ENCODE measurements around the gene ZNF593OS.

The ZNF593OS gene

DNA sequence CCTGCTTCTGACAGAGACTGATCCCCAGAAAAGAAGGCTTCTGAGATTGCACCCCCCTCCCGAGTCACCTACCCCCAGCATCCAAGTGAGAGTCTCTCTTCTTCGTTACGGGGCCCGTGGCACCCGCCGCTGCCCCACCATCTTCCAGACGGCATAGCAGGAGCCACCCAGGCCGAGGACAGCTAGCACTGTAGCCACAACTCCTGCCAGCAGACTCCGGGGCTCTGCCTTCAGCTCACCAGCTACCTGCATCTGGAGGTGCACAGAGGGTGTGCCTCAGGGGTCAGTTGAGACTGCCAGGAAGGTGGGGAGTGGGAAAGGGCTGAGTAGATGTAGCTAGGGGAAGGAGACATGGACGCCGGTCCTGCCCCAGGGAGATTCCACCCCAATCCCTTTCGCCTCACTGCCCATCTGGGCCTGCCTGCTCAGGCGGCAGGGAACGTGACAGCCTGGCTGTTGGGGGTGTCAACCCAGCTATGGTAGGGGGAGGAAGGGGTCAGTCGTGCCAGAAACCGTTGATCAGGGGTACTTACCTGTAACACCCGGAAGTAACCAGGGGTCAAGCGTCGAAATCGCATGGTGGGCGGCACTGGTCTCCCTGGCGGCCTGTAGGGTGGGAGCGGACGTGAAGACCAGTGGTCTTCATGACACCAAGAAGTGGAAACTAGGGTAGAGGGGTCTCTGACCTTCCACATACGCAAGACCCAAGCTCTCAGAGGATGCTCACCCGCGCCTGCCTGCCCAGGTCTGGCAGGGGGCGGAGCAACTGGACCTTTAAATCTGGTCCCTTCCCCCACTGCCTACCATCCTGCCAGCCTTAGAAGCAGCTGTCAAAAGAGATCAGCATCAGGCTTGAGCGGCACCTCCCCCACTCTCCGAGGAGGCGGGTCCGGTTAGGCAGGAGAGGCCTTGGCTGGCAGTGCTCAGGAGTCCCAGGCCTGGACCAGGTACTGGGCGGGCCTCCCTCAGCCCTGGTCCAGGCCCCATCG, at the start of gene ZNF593OS:
ZNF593OS (minus strand) TSS at position 749 of the 989 bp plus-strand sequence; CDS start at position 578, 171 bp downstream.
- DNase-seq: no peak

DNA sequence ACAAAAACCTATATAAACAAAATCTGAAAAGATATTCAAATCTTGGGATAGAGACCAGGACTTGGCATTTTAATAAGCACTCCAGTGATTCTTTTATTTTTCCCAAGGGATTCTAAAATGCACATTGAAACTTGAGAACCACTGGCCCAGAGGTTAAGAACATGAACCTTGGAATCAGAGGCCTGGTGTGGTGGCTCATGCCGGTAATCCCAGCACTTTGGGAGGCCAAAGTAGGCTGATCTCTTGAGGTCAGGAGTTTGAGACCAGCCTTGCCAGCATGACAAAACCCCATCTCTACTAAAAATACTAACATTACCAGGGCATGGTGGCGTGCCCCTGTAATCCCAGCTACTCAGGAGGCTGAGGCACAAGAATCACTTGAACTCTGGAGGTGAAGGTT, 49.5 kb upstream of the ZNF593OS start:
- DNase-seq: no peak

DNA sequence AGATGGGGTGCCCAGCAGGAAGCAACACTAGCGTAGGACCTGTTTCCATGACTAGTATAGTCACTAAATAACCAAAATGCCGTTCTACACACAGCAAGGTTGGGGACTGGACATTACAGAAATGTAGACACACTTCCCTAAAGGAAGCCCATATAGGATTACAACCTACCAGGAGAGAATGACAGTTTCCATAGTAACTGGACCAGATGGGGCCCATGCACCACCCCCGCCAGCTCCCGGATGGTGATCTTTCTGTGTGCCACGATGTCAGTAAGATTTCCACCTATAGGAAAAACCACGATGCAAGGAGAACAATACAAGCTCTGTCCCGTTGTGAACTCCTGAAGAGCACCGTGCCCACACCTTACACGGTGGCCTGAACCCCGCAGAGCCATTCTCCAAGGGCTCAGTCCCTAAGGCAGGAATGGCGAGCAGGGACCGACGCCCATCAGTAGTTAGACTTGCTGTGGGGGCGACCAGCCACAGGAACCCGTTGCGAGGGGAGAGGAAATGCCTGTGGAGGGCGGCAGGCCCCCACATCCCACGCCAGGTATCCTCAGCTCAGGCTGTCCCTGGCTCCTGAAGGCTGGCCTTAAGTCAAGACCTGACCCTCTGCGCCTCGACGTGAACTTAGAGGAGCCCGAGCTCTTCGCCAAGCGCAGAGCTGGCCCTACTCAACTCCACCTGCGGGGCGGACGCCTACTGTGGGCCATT, 48.7 kb upstream of the ZNF593OS start:
- no peak for DNase-seq

DNA sequence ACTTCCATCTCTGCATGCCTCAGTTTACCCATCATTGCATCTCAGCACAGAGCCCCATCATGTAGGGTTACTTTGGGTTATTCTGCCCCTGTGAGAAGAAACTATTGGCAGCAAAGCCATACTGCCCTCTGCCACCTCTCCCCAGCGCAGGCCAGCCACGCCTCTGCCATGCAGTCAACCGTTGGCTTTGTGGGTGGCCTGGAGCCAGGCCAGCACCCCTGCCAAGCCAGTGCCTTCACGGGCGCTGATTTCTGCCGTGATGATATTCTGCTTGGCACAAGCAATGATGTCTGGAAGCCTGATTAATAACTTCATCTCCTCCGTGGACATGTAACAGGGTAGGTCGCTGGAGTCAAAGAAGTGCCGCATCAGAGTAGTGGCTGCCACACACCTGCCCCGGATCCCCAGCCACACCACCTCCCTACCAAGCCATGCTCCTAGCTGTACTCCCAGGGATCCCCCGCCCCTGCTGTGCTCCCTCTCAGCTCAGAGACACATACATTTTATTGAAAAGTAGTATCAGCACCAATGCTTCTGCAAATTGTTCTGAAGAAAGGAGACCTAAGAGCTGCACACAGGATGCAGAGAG, 47.4 kb upstream of the ZNF593OS start:
- no peak for DNase-seq

DNA sequence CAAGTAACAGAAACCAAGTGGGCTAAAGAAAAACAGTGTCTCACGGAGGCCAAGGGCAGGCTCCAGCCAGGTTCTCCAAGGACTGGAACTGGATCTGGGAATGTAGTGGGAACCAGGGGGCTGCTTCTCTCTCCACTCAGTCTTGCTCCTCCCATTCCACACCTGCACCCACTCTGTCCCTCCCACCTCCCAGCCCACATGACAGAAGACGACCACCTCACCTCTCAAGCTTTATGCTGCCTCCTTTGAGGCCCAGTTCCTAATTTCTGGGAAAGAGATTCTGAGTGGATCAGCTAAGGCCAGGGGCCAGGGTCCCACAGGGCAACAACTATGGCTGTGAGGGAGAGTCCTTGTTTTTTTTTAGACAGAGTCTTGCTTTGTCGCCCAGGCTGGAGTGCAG, 43.6 kb upstream of the ZNF593OS start:
- no peak for DNase-seq

DNA sequence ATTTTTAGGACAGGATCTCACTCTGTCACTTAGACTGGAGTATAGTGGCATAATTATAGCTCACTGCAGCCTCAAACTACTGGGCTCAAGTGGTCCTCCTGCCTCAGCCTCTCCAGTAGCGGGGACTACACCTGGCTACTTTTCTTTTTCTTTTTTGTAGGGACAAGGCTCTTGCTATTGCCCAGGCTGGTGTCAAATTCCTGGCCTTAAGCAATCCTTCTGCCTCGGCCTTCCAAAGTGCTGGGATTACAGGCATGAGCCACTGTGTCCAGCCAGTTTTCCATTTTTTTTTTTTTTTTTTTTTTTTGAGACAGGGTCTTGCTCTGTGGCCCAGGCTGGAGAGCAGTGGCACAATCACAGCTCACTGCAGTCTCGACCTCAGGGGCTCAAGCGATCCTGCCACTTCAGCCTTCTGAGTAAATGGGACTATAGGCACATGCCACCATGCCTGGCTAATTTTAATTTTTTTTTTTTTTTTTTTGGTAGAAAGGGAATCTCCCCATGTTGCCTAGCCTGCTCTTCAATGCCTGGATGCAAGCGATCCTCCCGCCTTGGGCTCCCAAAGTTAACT, 41.8 kb upstream of the ZNF593OS start:
- no peak for DNase-seq

DNA sequence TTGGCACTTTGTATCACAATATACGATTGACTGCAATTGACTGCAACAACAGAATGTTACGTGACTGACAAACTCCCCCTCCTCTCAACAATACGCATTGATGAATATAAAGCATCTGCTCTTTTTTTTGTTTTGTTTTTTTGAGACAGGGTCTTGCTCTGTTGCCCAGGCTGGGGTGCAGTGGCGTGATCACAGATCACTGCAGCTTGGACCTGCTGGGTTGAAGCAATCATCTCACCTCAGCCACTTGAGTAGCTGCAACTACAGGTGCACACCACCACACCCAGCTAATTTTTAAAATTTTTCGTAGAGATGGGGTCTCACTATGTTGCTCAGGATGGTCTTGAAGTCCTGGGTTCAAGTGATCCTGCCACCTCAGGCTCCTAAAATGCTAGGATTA, 41.1 kb upstream of the ZNF593OS start:
- no peak for DNase-seq

DNA sequence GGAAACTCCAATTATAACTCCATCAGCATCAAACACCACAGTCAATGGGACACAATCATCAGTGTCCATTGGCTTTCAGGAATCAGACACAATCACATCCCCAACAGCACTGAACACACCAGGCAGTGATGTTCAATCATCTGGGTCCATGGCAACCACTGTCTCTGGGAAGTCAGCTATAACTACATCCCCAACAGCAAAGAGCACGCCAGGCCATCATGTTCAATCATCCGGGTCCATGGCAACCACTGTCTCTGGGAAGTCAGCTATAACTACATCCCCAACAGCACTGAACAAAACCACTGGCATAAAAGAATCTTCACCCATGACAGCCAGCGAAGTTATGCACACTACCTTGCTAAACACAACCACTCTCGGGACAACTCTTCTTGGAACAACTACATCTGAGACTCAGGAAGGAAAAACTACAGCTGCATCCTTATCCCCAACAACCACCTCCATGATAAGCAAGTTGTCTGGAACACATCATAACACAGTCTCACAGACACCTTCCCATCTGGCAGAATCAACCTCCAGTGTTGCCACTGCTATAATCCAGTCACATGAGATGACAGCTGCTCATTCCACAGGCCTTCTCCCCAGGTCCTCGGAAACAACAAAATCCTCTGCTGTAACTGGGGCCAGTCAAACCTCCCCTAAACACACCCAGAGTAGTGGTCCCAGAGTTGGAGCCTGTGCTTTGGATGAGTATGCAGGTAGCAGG, 38.7 kb upstream of the ZNF593OS start:
- DNase-seq: no peak

DNA sequence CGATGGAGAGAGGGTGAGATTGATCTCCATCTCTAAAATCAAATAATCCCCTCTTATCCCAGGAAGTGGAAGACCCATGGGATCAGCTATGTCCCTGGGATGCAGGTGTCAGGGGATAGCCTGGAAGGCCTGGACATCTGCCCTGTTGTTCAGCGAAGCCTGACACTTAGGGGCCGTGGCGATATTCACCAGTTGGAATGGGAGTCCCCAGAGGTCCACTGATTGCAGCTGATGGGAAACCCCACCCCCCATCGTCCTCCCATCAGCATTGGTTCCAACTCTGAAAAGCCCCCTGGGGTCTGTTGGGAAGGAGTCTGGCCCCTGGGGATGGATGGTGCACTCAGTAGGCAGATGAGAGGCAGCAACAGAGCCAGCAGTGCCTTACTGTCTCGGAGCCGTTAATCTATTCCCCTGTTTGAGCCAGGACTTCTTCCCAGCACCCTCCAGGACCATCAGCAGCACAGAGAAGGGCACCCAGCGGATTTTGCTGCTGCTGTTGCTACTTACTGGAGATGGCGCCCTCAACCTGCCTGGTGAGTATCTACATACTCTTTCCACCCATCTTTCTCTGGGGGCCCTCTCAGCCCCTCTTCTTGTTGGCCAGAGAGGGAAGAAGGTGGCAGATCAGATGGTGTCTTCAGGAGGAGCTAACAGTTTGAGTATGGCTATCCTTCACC, 32.1 kb upstream of the ZNF593OS start:
- no peak for DNase-seq

DNA sequence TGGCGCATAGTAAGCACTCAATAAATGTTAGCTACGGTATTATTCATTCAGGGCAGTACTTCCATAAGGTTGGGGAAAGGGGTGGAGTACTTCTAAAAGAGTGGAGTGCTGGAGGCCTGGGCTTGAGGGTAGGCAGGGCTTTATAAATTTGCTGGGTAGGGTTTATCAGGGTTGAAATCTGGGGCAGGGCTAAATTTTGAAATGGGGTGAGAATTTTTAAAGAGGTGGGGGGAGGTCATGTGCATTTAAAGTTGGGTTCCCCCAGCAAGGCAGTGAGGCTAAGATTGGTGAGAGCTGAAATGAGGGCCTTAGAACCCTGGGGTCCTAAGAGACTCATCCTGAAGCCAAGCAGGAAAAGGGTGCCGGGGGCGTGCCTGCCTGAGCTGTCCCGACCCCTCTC, 28.8 kb upstream of the ZNF593OS start:
- no peak for DNase-seq

DNA sequence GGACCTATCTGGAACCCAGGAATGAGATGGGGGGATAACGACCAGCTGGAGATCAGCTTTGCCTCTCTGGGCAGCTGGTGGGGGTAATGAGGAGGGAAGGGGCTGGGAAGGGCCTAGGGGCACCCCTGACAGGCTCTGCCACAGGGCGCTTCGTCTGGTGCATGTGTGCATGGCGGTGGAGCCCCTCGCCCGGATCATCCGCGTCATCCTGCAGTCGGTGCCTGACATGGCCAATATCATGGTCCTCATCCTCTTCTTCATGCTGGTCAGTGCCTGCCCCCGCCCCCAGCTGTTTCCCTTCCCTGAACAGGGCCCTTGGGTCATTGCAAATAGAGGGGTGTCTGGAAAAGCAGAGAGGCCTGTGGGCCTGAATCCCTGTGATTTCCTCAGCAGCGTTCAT, 26.2 kb upstream of the ZNF593OS start:
- DNase-seq: no peak

DNA sequence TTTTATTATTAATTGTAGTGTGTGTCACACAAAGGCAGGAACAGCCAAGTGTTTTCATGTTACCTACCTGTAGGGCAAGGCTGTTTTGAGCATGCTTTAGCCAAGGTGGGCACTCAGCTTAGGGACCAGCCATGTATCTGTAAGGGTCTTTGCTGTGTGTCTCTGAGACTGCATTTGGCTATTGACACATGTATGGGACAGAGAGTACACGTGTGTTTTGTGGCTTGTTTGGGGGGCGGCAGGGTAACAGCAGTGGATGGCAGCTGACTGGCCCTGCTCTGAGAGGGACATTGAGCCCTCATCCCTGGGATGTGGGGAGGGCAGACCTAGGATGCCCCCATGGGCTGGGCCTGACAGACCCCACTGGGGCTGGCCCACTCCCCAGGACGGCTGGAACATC, 25.7 kb upstream of the ZNF593OS start:
- no peak for DNase-seq

DNA sequence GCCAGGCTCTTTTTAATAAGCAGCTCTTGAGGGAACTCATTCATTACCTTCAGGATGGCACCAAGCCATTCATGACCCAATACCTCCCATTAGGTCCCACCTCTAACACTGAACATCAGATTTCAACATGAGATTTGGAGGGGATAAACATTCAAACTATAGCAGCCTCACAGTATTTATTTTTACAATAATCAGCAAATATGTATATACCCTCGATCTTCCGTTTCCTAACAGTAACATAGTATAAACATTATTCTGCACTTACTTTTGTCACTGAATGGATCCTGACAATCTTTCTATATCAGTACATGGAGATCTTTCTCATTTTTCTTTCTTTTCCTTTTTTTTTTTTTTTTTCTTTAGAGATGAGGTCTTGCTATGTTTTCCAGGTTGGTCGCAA, 24.2 kb upstream of the ZNF593OS start:
- no peak for DNase-seq

DNA sequence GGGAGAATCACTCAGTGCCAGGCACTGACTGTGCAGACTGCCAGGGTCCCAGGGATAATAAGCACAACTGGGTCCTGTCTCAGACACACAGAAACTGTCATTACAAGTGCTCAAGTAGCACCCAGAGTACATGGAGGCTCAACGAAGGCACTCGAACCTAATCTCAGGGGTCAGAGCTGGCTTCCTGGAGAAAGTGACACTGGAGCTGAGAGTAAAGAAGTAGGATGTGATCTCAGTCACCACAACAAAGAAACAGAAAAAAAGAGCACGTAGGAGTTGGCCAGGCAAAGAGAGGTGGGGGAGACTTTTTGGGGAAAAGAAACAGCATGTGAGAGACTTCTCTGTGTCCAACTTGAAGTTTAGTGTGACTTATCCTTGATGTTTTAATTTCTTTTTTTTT, 20.1 kb upstream of the ZNF593OS start:
- no peak for DNase-seq

DNA sequence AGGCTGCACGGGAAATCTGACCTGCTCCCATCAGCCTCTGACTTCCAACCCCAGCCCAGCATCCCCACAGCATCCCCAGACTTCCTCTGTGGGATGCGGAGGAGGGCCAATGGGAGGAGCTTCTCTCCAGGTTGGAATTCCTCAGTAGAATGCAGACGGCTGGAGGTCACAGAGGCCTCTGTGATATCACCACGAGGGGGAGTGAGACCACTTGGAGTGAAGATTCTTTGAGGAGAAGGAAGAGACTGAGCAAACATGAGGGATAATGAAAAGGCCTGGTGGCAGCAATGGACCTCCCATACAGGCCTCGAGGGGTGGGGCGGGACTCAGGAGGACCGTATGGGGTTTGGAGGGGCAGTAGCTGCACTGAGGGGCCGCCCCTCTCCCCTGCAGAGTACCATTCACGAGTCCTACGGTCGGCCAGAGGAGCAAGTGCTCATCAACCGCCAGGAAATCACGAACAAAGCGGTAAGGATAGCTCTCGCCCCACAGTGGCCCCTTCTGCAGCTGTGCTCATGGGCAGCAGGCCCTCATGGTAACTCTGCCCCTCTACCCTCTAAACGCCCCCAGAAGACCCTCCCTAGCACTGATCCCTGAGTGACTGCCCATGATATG, 18.8 kb upstream of the ZNF593OS start, which contains the start of gene CATSPER4:
CATSPER4 (plus strand) TSS at position 230 of the 615 bp plus-strand sequence; CDS start at position 256, 26 bp downstream.
- DNase-seq: peak; percentile 59

DNA sequence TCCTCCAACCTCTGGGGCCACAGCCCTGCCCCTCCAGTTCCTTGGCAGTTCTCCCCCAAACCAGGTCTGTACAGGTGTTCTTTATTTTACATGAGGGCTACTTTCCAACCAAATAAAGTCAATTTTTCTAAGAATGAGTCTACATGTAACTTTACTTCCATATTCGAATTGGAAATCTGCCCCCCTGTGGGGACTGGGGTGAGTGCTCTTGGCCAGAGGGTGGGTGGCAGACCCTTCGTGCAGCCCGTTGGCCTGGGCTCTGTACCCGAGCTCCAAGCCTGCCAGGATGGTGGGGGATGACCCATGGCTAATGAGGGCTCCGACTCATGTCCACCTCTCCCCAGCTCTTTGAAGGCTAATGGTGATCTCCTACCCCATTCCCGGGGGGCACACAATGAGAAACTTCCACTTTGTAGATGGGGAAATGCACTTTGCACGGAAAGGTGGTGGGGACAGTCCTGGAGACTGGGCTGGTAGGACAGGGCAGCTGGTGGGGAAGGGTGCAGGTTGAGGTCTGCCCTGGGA, 18.2 kb upstream of the ZNF593OS start:
- DNase-seq: peak; percentile 21

DNA sequence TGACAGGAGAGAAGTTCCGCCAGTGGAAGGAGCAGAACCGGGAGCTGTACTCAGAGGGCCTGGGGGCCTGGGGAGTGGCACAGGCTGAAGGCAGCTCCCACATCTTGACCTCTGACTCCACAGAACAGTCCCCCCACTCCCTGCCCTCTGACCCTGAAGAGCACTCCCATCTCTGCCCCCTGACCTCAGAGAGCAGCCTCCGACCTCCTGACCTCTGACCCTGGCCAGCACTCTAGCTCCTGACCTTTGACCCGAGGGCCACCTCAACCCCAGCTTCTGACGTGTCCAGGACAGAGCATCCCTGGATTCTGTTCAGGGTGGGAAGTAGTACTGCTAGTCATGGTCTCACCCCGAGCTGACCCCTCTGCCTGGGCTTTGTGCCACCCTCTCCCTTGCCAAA, 17.7 kb upstream of the ZNF593OS start:
- no peak for DNase-seq

DNA sequence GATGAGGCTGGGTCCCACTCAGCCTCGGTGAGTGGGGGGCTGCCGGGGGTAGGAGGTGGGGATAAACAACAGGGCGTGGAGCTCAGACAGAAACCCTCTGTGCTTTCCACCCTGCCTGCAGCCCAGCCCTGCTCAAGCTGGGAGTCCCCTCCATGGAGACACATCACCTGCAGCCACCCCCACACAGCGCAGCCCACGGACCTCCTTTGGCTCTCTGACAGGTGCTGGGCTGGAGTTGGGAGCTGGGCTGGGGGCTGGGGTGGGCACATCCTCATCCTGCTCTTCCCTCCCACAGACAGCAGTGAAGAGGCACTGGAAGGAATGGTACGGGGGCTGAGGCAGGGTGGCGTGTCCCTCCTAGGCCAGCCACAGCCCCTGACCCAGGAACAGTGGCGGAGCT, 16.8 kb upstream of the ZNF593OS start:
- no peak for DNase-seq

DNA sequence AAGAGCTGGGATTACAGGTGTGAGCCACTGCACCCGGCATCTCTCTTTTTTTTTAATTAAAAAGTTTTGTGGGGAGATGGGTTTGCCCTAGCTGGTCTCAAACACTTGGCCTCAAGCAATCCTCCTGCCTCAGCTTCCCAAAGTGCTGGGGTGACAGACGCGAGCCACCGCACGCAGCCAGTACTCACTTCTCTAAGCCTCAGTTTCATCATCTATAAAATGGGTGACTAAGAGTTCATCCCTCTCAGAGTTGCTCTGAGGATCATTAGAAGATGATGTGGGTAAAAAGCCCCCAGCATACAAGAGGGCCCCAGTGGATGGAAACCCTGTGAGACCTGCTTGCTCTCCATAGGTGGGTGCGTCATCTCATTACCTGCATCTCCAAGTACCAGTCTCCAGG, 16.2 kb upstream of the ZNF593OS start:
- no peak for DNase-seq

DNA sequence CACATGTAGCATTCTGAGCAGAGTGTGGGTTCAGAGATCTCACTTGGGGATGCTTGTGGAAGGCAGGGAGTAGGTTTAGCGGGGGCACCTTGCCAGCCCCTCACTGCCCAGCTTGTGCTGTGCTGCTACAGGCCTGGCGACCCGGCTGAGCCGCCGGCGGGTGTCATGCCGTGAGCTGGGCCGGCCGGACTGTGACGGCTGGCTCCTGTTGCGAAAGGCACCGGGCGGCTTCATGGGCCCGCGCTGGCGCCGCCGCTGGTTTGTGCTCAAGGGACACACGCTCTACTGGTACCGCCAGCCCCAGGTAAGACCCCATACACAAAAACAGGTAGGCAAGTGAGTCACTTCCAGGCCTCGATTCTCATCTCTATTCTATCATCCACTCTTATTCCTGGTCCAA, 13.3 kb upstream of the ZNF593OS start:
- no peak for DNase-seq

DNA sequence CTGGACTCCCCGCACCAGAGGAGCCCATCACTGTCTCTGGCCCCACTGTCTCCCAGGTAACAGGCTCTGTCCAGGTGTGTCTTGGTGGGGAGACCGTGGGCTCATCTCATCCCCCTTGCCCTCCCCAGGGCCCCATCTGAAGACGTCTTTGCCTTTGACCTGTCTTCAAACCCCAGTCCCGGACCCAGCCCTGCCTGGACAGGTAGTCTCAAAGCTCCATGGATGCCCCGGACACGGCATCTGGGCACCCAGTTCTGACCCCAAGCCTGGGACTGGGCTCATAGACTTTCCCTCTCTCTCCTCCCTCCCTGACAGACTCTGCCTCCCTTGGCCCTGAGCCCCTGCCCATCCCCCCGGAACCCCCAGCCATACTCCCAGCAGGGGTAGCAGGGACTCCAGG, 12.5 kb upstream of the ZNF593OS start:
- DNase-seq: no peak
